GM18520 (cell line): ENCODE results near the gene DENR.
"Not testable (repeated sequence)": the region's sequence is repeated elsewhere in the genome, so short reads cannot be mapped to it uniquely, and the experiment has no call there.

ENCODE experiments used
- ATAC-seq: cut with Tn5 transposase; IDR thresholded peaks from one replicate; pipeline ENCODE4 v1.9.1; 2021; ENCODE audit not compliant: unreplicated experiment

DENR gene

DNA sequence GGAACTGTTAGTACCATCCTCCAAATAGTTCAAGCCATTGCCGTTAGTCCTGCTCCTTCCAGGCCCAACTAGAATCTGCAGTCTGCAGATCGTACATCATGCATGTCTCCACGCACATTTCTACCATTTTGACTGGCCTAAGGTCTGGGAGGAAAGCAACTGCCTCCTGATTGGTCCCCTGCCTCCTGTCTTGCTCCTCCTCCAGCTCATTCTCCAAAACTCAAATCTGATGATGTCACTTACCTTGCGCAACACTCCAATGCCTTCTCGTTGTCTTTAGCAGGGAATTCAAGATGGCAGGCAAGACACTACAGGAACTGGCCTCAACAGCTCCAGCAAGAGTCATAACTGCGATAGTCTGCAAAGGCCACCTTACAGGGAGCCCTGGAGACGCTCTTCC, 12.3 kb upstream of the DENR start:
- no peak for ATAC-seq

GRCh38 chr12:122743895-122744525, 8.6 kb upstream of the DENR start:
- ATAC-seq: no peak

- no peak for ATAC-seq
Observed at GRCh38 chr12:122747224-122748135, 5.1 kb upstream of the DENR start.

GRCh38 chr12:122749569-122750332, 2.9 kb upstream of the DENR start:
- ATAC-seq: no peak

- not testable (repeated sequence) for ATAC-seq
Observed at GRCh38 chr12:122750781-122751515, 1.7 kb upstream of the DENR start.

DNA sequence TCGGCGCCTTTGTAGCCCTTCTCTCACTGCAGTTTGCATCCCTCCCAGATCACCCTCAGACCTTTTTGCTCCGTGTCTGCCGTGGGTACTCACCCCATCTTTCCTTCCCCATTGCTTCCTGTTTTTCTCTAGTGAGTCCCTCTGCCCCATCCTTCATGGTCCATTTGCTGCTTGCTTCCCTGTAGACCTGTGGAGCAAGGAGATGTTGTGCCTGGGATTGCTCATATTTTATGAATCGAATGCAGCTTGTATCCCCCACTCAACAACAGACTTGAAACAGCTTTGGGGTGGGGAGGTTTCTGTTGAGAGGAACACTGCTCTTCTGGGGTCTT, 661 bp downstream of the DENR start:
- ATAC-seq: no peak

GRCh38 chr12:122754790-122755189, 2.2 kb downstream of the DENR start:
- ATAC-seq: no peak

- no peak for ATAC-seq
Observed at GRCh38 chr12:122757568-122757967, 4.9 kb downstream of the DENR start.

DNA sequence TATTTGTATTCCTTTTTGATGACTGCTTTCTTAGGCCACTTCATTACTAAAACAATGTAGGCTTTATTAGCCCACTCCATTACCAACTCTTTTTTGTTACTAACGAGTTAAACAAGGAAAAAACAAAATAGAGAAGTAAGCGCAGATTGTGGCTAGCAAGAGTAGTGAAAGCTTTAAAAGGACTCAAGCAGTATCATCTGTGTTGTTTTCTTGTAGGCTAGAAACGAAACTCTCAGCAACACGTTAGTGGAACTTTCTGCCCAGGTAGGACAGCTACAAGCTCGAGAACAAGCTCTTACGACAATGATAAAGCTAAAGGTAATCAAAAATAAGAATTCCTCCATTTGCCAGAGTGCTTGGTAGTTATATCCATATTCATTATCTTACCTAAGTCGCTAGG, 32.9 kb downstream of the DENR start:
- ATAC-seq: no peak

DNA sequence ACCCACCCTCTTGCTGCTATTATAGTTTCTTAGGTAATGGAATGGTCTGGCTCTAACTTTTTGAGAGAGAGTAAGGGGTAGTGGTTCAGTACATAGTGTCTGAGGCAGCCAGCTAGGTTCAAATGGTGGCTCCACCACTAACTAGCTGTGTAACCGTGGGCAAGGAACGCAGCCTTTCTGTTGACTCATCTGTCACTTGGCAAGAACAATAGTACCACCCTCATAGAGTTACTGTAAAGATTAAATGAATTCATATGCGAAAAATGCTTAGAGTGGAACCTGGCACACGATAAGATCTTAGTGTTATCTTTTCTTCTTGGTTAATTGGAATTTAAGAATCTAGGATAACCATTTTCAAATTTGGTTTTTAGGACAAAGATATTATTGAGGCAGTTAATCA, 35.8 kb downstream of the DENR start:
- ATAC-seq: no peak

GRCh38 chr12:122789637-122790036, 37.0 kb downstream of the DENR start:
- ATAC-seq: no peak

DNA sequence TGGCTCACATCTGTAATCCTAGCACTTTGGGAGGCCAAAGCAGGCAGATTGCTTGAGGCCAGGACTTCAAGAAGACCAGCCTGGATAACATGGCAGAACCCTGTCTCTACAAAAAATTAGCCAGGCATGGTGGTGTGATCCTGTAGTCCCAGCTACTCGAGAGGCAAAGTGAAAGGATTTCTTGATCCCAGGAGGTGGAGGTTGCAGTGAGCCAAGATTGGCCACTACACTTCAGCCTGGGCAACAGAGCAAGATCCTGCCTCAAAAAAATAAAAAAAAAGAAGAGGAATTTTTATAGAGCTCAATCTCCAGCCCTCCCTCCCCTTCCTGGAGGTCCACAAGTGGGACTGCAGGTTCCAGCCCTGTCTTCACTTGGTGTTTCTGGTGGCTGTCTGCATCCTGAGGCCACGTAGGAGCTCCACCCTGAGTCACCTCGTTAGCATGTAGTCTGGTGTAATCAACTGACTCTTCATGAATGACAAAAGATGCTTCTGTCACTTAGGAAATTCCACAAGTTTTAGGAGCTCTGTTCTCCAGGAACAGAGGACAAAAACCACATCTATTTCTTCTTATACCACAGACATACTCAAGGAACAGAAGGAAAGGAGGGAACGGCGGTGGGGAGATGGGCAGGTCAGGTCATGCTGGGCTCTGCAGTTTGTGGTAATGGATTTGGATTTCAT, 37.9 kb downstream of the DENR start:
- no peak for ATAC-seq

- ATAC-seq: no peak
Observed at GRCh38 chr12:122793685-122794106, 41.1 kb downstream of the DENR start.

DNA sequence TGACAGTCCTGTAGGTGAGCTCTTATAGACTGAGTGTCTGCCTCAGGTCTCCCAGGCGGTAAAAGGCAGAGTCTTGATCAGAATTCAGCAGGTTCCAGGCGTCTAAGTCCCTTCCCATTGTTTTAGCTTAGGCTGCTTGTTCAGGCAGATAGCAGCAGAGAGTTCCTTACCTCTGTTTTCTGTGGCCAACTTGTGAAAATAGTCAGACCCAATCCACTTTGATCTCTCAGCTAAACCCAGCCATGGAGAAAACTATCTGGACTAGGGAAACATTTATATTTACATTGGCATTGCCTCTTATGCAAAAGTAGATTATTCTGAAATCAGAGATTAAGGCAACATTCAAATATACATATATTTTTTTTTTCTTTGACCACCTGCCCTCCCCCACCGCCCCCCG, 43.2 kb downstream of the DENR start:
- no peak for ATAC-seq

DNA sequence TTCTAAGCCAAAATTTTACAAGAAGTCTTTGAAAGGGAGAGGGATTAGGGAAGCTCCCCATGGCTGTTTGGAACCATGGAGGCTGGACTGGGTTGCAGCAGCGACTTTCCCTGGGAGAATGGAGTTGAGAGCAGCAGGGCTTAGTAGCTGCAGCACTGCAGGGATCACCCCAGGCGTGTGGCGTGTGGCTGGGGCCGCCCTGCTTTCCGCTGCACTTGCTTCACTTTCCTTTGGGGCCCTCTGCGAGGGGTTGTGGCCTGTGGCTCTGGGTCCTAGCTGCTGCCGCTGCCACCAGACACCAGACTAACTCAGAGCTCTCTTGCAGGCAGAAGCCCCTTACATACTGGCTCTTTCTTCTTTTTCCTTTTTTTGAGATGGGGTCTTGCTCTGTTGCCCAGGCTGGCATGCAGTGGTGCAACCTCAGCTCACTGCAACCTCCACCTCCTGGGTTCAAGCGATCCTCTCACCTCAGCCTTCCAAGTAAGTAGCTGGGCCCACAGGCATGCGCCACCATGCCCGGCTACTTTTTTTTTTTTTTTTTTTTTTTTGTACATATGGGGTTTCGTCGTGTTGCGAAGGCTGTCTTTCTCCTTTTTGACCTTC, 47.1 kb downstream of the DENR start:
- ATAC-seq: no peak

DNA sequence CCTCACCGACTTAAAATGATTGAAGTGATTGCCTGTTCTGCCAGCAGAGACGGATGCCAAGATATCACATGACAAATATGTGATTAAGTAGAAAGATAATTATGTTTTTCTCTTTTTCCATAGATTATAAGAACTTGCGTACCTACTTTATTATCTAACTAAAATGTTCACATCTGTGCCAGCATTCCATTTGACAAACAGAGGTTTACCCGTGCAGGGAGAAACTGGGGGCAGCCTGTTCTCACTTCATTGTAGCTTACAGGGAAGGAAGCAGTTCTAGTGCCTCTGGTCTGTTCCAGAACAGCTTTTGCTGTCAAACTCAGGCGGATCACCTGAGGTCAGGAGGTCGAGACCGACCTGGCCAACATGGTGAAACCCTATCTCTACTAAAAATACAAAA, 51.3 kb downstream of the DENR start:
- no peak for ATAC-seq

- not testable (repeated sequence) for ATAC-seq
Observed at GRCh38 chr12:122804957-122805356, 52.3 kb downstream of the DENR start.

- ATAC-seq: no peak
Observed at GRCh38 chr12:122807651-122808050, 55.0 kb downstream of the DENR start.

- no peak for ATAC-seq
Observed at GRCh38 chr12:122811777-122812176, 59.2 kb downstream of the DENR start.

DNA sequence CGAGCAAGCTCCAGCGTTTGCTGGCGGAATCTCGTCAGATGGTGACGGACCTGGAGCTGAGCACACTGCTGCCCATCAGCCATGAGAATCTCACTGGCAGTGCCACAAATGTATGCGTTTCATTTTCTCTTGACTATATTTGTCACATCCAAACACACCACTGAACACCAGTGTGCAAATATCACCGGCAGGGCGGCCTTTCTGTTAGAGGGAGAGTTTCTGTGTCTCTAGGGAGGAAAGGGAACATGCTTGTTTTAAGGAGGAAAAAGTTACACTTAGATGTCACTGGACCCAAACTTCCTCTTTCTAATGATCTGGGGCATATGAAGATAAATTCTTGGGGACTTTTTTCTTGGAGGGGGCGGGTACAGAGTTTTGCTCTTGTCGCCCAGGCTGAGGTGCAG, 60.7 kb downstream of the DENR start:
- no peak for ATAC-seq
